ENCODE data around the gene MSH3.

DNA sequence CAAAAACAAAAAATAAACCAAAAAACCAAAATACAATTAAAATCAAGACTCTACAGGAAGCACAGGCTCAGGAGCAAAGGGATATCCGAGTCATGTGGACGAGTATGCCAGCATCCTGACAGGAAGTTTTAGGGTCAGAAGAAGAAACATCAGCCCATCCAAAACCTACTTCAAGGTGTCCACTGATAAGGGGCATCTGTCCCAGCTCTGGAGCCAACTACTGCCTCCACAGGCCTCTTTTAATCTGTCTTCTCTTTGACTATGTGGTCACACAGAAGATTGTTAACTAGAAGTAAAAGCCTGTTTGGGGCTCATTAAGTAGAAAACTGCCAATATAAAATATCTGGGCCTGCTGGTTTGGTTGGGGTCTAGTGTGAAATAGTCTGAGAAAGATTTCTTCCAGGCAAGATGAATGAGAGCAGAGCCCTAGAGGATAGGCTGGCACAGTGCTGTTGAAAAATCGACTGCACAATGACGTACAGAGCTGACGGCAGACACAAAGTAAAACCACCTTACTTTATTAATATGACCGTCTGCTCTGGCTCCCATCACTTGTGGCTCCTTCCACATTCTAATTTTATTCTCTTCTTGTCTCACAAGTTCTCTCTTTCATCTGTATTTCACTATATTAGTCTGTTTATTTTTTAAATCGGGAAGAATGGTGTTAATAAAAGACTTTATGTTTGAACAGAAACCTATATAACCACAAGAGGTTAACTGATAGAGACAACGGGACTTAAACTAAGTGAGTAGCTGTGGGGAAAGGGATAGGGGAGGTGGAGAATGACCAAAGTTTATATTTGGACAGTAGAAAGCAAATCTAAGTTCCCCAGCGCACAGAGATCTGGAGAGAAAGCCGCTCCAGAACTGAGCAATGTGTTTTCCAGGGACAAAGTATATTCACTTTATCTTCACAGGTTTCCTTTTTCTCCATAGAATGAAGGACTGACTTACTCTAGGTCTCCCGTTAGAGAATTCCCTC lies 22.9 kb upstream of the MSH3 start:
- TF ChIP-seq, protein P1, sequence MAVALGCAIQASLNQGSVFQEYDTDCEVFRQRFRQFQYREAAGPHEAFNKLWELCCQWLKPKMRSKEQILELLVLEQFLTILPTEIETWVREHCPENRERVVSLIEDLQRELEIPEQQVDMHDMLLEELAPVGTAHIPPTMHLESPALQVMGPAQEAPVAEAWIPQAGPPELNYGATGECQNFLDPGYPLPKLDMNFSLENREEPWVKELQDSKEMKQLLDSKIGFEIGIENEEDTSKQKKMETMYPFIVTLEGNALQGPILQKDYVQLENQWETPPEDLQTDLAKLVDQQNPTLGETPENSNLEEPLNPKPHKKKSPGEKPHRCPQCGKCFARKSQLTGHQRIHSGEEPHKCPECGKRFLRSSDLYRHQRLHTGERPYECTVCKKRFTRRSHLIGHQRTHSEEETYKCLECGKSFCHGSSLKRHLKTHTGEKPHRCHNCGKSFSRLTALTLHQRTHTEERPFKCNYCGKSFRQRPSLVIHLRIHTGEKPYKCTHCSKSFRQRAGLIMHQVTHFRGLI (tag by site-specific recombination; IDR thresholded peaks at IDR 0.05) = no peak
- TF ChIP-seq, protein P2, sequence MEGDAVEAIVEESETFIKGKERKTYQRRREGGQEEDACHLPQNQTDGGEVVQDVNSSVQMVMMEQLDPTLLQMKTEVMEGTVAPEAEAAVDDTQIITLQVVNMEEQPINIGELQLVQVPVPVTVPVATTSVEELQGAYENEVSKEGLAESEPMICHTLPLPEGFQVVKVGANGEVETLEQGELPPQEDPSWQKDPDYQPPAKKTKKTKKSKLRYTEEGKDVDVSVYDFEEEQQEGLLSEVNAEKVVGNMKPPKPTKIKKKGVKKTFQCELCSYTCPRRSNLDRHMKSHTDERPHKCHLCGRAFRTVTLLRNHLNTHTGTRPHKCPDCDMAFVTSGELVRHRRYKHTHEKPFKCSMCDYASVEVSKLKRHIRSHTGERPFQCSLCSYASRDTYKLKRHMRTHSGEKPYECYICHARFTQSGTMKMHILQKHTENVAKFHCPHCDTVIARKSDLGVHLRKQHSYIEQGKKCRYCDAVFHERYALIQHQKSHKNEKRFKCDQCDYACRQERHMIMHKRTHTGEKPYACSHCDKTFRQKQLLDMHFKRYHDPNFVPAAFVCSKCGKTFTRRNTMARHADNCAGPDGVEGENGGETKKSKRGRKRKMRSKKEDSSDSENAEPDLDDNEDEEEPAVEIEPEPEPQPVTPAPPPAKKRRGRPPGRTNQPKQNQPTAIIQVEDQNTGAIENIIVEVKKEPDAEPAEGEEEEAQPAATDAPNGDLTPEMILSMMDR (tag by site-specific recombination; IDR thresholded peaks at IDR 0.05) = no peak
- TF ChIP-seq SP7 (tag by site-specific recombination; IDR thresholded peaks at IDR 0.05) (no peak), ZNF121 (tag by site-specific recombination; IDR thresholded peaks at IDR 0.05) (no peak), ZEB2 (tag by site-specific recombination; IDR thresholded peaks at IDR 0.05) (no peak), ZNF548 (tag by site-specific recombination; IDR thresholded peaks at IDR 0.05) (no peak), ZNF701 (tag by site-specific recombination; IDR thresholded peaks at IDR 0.05) (no peak), ZNF24 (tag by site-specific recombination; IDR thresholded peaks at IDR 0.05) (no peak), ZNF76 (tag by site-specific recombination; IDR thresholded peaks at IDR 0.05; ENCODE audit: borderline replicate concordance, low read depth) (no peak)
- TF ChIP-seq, protein P3, sequence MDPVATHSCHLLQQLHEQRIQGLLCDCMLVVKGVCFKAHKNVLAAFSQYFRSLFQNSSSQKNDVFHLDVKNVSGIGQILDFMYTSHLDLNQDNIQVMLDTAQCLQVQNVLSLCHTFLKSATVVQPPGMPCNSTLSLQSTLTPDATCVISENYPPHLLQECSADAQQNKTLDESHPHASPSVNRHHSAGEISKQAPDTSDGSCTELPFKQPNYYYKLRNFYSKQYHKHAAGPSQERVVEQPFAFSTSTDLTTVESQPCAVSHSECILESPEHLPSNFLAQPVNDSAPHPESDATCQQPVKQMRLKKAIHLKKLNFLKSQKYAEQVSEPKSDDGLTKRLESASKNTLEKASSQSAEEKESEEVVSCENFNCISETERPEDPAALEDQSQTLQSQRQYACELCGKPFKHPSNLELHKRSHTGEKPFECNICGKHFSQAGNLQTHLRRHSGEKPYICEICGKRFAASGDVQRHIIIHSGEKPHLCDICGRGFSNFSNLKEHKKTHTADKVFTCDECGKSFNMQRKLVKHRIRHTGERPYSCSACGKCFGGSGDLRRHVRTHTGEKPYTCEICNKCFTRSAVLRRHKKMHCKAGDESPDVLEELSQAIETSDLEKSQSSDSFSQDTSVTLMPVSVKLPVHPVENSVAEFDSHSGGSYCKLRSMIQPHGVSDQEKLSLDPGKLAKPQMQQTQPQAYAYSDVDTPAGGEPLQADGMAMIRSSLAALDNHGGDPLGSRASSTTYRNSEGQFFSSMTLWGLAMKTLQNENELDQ (tag by site-specific recombination; IDR thresholded peaks at IDR 0.05; ENCODE audit: low read depth) = no peak

Data from HEK293 (cell line).